Panc1 (cell line): ENCODE data around the gene KLHL24.

Experiments
- CTCF ChIP-seq: fragments of 450-650 bp; IDR thresholded peaks from 2 replicates; pipeline ENCODE4 v1.5.1; 2017; ENCODE audit warnings: mild to moderate bottlenecking
- POLR2AphosphoS5 ChIP-seq: IDR thresholded peaks from 2 replicates; pipeline ENCODE4 v1.6.1; 2012; ENCODE audit warnings: mild to moderate bottlenecking, low read depth, low read length, moderate library complexity
- REST ChIP-seq, 2 experiments: IDR thresholded peaks; 2 replicates each; pipeline ENCODE4 v1.6.1; 2011 to 2012; ENCODE audit warnings: low read depth in 2 of 2, control low read depth in 1 of 2, low read length in 1 of 2, mild to moderate bottlenecking in 1 of 2, moderate library complexity in 1 of 2; ENCODE audit not compliant: insufficient read depth in 1 of 2
- SIN3A ChIP-seq: IDR thresholded peaks from 2 replicates; pipeline ENCODE4 v1.6.1; 2012; ENCODE audit warnings: low read depth, mild to moderate bottlenecking, low read length, moderate library complexity, borderline replicate concordance; ENCODE audit not compliant: insufficient read depth
- TCF7L2 ChIP-seq: IDR thresholded peaks from 2 replicates; pipeline ENCODE4 v1.6.1; 2011; ENCODE audit warnings: mild to moderate bottlenecking, low read depth, low read length, inconsistent platforms

- no peak for TF ChIP-seq CTCF
- TF ChIP-seq POLR2AphosphoS5, result peak; percentile 74
- peak; percentile 84; the same call in 1 of the 2 replicates for TF ChIP-seq SIN3A
- TF ChIP-seq REST (IDR thresholded peaks at IDR 0.05; ENCODE audit: insufficient read depth in 1 of 2, low read depth in 2 of 2, low read length in 1 of 2), result no peak
- no peak for TF ChIP-seq TCF7L2
Measured at GRCh38 chr3:183697610-183698317, 62.3 kb downstream of the KLHL24 start, which contains the start of gene YEATS2.
